Stimulated activated CD4-positive, alpha-beta T cell treated with anti-CD3 and anti-CD28 coated beads, Interleukin-4, amount 100 ng/mL, for 4 hours (primary cell): ENCODE data around the gene CHRDL2.

Experiments
- DNase-seq, 2 experiments: peaks; one replicate each; pipeline ENCODE4 v3.0.0-alpha.2; 2020

Gene CHRDL2

DNA sequence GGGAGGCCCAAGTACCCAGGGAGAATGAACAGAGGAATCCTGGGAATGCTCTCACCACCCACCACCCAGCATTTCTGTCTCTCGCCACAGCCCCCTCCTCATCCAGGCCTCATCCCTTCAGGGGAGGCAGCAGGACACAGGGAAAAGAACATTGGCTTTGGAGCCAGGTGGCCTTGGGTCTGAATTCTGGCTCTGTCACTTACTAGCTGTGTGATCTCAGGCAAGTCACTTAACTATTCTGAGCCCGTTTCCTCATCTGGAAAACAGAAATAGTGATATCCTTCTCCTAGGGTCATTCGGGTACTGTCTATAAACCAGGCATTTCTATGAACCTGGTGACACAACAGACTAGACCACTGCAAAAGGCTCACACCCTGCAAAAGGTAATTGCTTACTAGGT is 22.1 kb downstream of the CHRDL2 start:
- DNase-seq: no peak

DNA sequence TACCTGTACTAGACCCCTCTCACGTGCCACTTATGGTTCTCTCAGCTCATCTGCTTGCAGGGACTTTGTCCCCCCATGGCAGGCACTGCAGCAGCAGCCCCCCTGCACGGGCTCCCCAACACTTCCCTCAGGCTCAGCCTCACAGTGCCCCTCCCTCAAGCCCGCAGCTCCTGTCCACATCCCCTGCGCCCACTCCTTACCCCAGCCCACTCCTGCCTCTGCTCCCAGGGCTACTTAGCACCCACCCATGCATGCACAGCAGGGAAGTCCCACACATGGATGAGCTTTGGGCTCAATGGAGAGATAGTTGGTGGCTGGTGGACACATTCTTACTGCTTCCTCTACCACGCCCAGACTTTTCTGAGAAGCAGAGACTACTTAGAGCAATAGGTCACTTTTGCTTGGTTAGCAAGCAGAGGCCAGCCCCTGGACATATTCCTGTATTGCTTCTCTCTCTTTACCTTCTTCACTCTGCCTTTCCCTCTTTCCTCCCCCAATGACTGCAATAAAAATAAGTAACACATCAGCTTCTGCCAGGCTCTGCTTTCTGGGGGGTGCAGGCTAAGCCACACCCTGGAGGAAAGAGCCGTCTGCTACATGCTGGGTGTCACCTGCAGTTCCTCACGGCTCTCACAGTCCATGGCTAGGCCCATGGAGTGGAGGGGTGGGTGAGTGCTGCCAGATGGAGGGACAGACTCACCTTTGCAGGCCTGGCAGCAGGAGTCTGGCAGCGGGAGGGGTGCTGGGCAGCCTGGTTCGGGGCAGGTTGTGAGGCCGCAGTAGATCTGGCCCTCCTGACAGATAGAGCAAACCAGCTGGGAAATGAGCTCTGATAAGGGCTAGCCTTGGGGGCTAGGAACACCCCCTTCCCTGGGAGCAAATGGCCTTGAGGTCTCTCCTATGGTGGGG is 23.4 kb downstream of the CHRDL2 start:
- no peak for DNase-seq

GRCh38 chr11:74707182-74707581 is 24.0 kb downstream of the CHRDL2 start:
- no peak for DNase-seq

DNA sequence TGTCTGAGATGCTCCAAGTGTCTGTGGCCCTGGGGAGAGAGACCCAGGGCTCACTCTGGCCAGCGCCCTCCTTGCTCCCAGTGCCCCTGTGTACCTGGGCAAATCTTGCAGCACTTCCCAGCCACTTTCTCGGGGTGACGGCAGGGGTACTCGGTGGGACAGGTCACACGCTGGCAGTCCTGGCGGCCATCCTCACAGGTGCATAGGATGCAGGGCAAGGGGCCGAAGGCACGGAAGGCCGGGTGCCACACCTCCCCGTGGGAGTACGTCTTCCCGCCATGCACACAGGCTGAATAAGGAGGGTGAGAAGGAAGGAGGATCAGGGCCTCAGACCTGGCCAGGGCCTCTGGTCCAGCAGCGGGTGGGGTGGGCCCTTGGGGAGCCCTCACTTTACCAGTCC is 28.0 kb downstream of the CHRDL2 start:
- DNase-seq: no peak

- peak; percentile 27 to 34 for DNase-seq
These were observed 28.7 kb downstream of the CHRDL2 start for GRCh38 chr11:74702383-74703007.

DNA sequence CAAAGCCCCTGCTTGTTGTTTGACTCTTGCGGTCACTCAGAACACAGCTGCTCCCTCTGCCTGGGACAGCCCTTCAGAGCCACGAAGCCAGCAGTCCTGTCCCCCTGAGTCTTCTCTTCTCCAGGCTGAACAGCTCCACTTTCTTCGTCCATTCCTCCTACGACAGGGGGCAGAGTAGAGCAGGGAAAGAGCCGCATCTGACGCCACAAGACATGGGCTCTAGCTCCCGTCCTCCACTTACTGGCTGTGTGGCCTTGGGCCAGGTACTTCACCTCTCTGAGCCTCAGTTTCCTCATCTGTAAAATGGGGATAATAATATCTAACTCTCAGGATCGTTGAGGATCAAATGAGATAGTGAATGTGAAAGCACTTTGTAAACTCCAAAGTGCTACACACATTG is 29.9 kb downstream of the CHRDL2 start:
- DNase-seq: no peak

- DNase-seq: no peak
These were observed 31.4 kb downstream of the CHRDL2 start for GRCh38 chr11:74699615-74700396.

DNA sequence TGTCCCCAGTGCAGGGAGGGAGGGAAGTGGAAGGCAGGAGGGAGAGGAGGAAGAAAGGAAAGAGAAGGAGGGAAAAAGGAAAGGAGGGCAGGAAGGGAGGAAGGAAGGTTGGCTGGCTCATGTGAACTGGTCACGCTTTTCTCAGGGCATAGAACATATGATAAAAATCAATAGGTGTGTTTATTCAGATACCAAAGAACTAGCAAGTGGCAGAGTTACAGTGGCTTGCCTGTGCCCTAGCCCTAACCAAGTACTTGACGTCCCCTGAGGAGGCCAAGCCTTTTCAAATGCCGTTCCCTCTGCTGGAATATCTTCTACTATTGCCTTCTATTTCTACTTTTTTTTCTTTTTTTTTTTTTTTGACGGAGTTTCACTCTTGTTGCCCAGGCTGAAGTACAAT is 33.5 kb downstream of the CHRDL2 start:
- DNase-seq: no peak

DNA sequence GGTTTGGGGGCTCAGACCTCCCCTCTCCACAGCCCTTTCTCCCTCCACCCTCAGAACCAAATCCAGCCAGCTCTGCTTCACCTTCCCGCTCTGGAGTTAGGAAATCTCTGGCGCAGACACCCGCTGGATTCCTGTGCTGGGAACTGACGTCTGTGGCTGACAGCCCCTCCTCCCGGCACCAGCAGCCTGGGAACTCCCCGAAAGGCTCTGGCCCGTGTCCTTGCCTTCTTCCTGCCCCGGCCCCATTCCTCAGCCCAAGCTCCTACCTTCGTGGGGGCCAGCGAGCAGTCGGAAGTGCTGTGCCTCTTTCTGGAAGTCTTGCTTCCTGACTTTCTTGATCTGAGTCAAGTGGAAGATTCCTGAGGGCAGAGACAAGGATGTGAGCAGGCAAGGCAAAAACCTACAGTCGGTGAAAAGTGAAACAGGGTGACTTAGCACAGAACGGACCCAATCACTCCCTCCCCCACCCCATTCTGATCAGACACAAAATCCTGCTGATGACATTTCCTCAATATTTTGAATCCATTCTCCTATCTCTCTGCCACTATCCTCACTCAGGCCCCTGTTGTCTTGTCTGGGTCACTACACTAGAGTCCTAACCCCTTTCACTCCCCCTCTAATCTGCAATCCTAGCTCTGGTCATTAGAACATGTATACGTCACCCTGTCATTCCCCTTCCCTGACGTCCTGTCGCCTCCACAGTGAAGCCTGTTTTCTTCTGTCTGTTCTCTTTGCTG is 34.1 kb downstream of the CHRDL2 start:
- DNase-seq: no peak

- DNase-seq: no peak
These were observed 34.7 kb downstream of the CHRDL2 start for GRCh38 chr11:74696500-74696899.

DNA sequence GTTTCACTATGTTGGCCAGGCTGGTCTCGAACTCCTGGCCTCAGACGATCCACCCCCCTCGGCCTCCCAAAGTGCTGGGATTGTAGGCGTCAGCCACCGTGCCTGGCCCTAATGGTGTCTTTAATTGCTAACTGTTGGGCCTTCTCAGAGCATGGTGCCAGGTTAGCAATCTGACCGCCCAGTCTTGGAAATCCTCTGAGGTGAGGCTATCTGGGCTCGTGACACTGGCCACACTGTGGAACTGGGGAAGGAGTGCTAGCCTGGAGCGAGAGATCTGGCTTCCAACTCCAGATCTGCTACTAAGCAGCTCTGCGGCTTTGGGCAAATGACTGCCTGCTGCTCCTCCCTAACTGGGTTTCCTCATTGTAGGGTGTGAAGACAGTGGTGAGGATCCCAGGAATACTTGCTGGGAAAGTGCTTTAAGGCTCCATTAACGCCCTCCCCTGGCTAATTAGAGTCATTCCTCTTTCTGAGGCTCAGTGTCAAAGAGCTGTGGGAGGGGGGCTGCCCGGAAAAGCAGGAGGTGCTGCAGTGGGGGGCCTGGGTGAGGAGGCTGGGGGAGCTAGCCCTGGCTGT is 35.4 kb downstream of the CHRDL2 start:
- no peak for DNase-seq

DNA sequence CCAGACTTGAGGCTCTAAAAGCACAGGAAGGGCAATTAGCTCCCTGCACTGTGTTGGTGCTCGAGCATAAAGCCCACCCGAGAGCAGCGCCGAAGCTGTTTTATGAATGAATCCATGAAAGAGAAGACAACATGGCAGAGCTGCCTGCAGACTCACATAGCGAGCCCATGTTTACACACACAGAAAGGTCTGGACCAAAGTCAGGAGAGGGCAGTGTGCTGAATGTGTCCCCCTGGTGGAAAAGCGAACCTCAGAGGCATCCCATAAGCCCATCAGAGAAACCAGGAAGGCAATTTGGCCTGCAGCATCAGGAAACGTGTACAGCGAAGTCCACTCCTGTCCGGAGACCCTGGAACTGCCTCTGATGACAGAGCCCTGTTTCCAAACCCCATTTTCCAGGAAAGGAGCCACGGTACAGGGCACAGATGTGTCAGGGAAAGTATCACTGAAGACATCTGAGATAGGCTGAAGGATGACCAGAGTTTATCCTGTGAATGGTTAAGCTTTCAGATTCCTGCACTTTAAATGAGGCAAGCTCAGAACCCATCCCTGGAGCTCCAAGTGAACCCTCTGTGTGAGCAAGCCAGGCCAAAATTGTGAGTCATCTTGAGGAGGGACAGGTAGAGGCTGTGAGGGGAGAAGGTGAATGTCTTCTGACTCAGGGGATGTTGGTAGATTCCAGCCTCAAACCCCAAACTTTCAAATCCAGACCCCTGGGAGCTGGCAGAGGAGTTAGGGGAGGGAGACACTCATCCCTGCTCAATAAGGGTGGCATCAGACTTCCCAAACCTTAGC is 36.9 kb downstream of the CHRDL2 start:
- DNase-seq: no peak

GRCh38 chr11:74693531-74693930 is 37.7 kb downstream of the CHRDL2 start:
- no peak for DNase-seq

DNA sequence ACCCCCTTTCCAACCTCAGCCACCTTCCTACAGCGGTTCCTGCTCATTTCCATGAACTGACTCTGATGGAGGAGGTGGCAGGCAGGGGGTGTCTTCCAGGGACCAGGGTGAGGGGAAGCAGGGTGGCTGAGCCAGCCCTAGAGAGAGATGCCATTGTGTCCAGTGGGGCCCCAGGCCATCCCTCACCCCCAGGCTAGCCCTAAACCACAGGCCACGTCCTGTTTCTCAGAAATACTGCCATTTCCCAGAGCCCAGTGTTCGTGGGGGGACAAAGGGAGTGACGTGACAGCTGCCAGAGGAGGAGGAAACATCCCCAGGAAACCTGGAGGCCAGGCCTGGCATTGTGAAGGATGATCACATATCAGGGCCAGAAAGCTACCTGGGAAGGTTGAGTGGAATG is 39.5 kb downstream of the CHRDL2 start:
- DNase-seq: no peak

- DNase-seq: no peak
These were observed 41.6 kb downstream of the CHRDL2 start for GRCh38 chr11:74689666-74690065.

DNA sequence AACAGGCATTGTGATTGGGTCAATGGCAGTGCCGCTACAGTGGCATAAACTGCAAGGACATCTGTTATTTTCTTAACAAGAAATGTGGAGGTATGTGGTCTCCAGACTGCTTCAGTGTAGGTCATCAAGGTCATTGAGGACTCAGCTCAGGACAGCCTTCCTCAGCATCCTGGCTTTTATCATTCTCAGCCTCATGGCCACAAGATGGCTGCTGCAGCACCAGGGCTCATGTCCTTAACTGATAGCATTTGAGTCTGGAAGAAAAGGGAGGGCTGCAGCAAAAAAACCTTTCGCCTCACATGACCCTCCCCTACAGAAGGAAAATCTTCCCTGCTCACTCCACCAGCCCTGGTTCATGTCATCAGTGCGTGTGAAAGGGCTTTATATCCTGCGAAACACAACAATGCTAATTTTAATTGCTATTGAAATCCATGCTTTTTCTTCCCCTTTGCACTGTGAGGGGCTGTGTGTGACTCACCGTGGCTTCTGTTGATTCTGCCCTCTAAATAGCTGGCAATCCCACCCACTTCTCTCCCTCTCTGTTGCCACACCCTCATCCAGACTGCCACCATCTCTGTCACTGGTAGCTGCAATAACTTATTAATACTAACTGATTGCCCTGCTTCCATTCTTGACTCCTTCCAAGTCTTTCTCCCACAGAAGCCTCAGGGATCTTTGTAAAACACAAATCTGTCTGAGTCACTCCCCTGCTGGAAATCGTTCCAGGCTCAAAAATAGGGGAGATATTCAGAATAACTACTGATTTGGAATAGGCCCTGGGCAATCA is 43.8 kb downstream of the CHRDL2 start:
- no peak for DNase-seq

DNA sequence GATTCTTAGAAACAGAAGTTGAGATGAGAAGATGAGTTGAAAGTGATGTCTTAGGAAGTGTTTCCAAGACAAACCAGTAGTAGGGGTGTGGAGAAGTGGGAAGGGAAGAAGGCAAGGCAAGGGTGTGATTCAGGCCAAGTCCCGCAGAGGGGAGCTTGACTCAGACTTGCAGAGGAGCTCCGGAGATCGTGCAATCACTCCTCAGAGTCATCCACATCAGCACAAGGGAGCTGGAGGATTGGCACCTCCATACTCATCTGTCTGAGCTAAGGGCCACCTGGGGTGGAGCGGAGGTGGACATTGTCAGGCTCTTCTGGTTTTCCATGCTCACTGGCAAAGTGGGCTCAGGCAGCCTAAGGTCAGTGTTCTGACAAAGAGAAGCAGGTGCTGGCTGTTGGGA is 44.4 kb downstream of the CHRDL2 start:
- no peak for DNase-seq

- DNase-seq: no peak
These were observed 45.3 kb downstream of the CHRDL2 start for GRCh38 chr11:74685905-74686304.

GRCh38 chr11:74685338-74685737 is 45.9 kb downstream of the CHRDL2 start:
- no peak for DNase-seq

DNA sequence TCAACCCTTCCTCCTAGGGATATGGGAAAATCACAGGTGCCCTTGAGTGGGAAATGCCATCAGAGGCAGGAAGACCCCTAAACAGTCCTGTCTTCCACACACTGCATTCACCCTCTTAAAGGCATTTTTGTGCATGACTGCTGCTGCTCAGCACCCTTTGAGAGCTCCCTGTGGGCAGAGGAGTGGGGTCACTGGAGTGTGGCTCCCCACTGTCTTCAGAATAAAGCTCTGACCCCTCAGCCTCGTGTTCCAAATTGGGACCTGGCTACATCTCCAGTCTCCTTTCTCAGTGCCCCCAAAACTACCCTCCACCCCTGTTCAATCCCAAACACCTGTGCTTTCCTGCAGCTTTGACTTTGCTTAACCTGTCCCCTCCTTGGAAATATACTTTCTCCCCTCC is 46.6 kb downstream of the CHRDL2 start:
- no peak for DNase-seq

- DNase-seq: no peak
These were observed 47.2 kb downstream of the CHRDL2 start for GRCh38 chr11:74683941-74684481.
